Hepatocyte (in vitro differentiated cells): ENCODE results near the gene FAM120A.

Experiments used
- CTCF ChIP-seq: fragments of 200-600 bp; sonication (generic); IDR thresholded peaks from 2 replicates; pipeline ENCODE4 v1.5.1; 2016; ENCODE audit warnings: antibody characterized with exemption, mild to moderate bottlenecking; ENCODE audit not compliant: poor library complexity
- EZH2phosphoT487 ChIP-seq: fragments of 200-600 bp; sonication (generic); IDR thresholded peaks from one replicate; pipeline ENCODE4 v1.6.1; 2018; ENCODE audit warnings: antibody characterized with exemption, mild to moderate bottlenecking, low read depth, moderate library complexity; ENCODE audit not compliant: unreplicated experiment, severe bottlenecking

GRCh38 chr9:93592008-93592642 is 140.6 kb downstream of the FAM120A start:
- TF ChIP-seq CTCF (no peak), EZH2phosphoT487 (no peak)
